IMR-90 (cell line): ENCODE measurements around the gene FLNA. TPM values are rescaled to one million over a fixed set of nuclear protein-coding genes. Genes with fewer than 3 reads are reported as not detected.
"Not testable (repeated sequence)": the region's sequence is repeated elsewhere in the genome, so short reads cannot be mapped to it uniquely, and the experiment has no call there.

ENCODE experiments used
- ATAC-seq: fragments of 200-7000 bp; cut with Tn5 transposase; 2 replicates; pipeline ENCODE4 v1.9.1; 2020; ENCODE audit warnings: low read depth, mild to moderate bottlenecking, moderate library complexity
- BruUV-seq: library from RNA; stranded (reverse); fragments of 400-500 nt; replicated peaks from 2 replicates; lab custom pipeline; 2021; lab: Mats Ljungman, UMichigan
- CTCF ChIA-PET: fragments of 300-600 bp; formaldehyde crosslinking; extraction: SDS; loops from one replicate; lab custom pipeline; 2021; ENCODE audit warnings: antibody characterized with exemption; lab: Yijun Ruan, JAX
- POLR2A ChIA-PET: fragments of 300-600 bp; sonication (Branson Sonifier 250); formaldehyde crosslinking; loops from one replicate; lab custom pipeline; 2022; ENCODE audit warnings: antibody characterized with exemption; ENCODE audit not compliant: unreplicated experiment; lab: Charles Lee
- DNase-seq: peaks from one replicate; pipeline ENCODE4 v3.0.0; 2013
- H2AFZ ChIP-seq: replicated peaks from 2 replicates; pipeline ENCODE3; 2013; ENCODE audit warnings: low read length, mild to moderate bottlenecking; ENCODE audit not compliant: poor library complexity
- H2AK5ac ChIP-seq: 2 replicates; pipeline ENCODE4 v1.6.1; 2013; ENCODE audit warnings: low read depth, low read length, inconsistent platforms
- H2AK9ac ChIP-seq: replicated peaks from 2 replicates; pipeline ENCODE3; 2013; ENCODE audit warnings: mild to moderate bottlenecking, low read depth, low read length, moderate library complexity; ENCODE audit not compliant: poor library complexity
- H2BK120ac ChIP-seq: 2 replicates; pipeline ENCODE4 v1.6.1; 2013; ENCODE audit warnings: low read depth, low read length, inconsistent platforms
- H2BK15ac ChIP-seq: 3 replicates; pipeline ENCODE4 v1.6.1; 2013; ENCODE audit warnings: low read depth, low read length, inconsistent platforms
- H2BK20ac ChIP-seq: 2 replicates; pipeline ENCODE4 v1.6.1; 2013; ENCODE audit warnings: low read depth, mild to moderate bottlenecking, inconsistent platforms, low read length, moderate library complexity
- H2BK5ac ChIP-seq: 2 replicates; pipeline ENCODE4 v1.6.1; 2013; ENCODE audit warnings: mild to moderate bottlenecking, low read depth, low read length, inconsistent platforms; ENCODE audit not compliant: poor library complexity, severe bottlenecking
- H3K14ac ChIP-seq: replicated peaks from 2 replicates; pipeline ENCODE4 v1.6.1; 2013; ENCODE audit warnings: low read depth, low read length, inconsistent platforms
- H3K18ac ChIP-seq: 2 replicates; pipeline ENCODE4 v1.6.1; 2013; ENCODE audit warnings: low read depth, low read length, control low read depth
- H3K23ac ChIP-seq: 2 replicates; pipeline ENCODE4 v1.6.1; 2013; ENCODE audit warnings: low read depth, low read length, inconsistent platforms
- H3K27ac ChIP-seq: 2 replicates; pipeline ENCODE4 v1.5.1; 2013; ENCODE audit warnings: mild to moderate bottlenecking, control low read depth, low read length; ENCODE audit not compliant: insufficient read depth
- H3K27me3 ChIP-seq: 2 replicates; pipeline ENCODE4 v1.6.1; 2013; ENCODE audit warnings: low read length; ENCODE audit not compliant: control insufficient read depth, insufficient read depth
- H3K36me3 ChIP-seq: 2 replicates; pipeline ENCODE4 v1.6.1; 2013; ENCODE audit warnings: low read length, mixed read lengths; ENCODE audit not compliant: control insufficient read depth, insufficient read depth
- H3K4ac ChIP-seq: 2 replicates; pipeline ENCODE4 v1.6.1; 2013; ENCODE audit warnings: low read depth, low read length, inconsistent platforms
- H3K4me1 ChIP-seq: 2 replicates; pipeline ENCODE4 v1.6.1; 2013; ENCODE audit warnings: low read length, mixed read lengths; ENCODE audit not compliant: control insufficient read depth, insufficient read depth
- H3K4me2 ChIP-seq: 2 replicates; pipeline ENCODE4 v1.6.1; 2013; ENCODE audit warnings: low read depth, mild to moderate bottlenecking, control low read depth, low read length, moderate library complexity
- H3K4me3 ChIP-seq: 2 replicates; pipeline ENCODE4 v1.5.1; 2013; ENCODE audit warnings: low read depth, mild to moderate bottlenecking, control low read depth, low read length, moderate library complexity; ENCODE audit not compliant: insufficient read depth
- H3K56ac ChIP-seq: 2 replicates; pipeline ENCODE4 v1.6.1; 2013; ENCODE audit warnings: low read length, inconsistent platforms; ENCODE audit not compliant: insufficient read depth; ENCODE audit errors: extremely low read depth
- H3K79me1 ChIP-seq, 2 experiments: 2 replicates each; pipeline ENCODE4 v1.6.1; 2013; ENCODE audit warnings: low read length in 2 of 2, inconsistent platforms in 1 of 2, low read depth in 1 of 2
- H3K9ac ChIP-seq: 2 replicates; pipeline ENCODE4 v1.6.1; 2013; ENCODE audit warnings: low read depth, low read length, control low read depth
- H3K9me1 ChIP-seq: 2 replicates; pipeline ENCODE4 v1.6.1; 2013; ENCODE audit warnings: low read length, inconsistent platforms; ENCODE audit not compliant: insufficient read depth
- H3K9me3 ChIP-seq: 2 replicates; pipeline ENCODE4 v1.6.1; 2013; ENCODE audit warnings: low read length; ENCODE audit not compliant: control insufficient read depth, insufficient read depth
- H4K20me1 ChIP-seq: 2 replicates; pipeline ENCODE4 v1.6.1; 2013; ENCODE audit warnings: low read length, inconsistent platforms; ENCODE audit not compliant: insufficient read depth
- H4K5ac ChIP-seq: 2 replicates; pipeline ENCODE4 v1.6.1; 2013; ENCODE audit warnings: mild to moderate bottlenecking, low read depth, low read length, control low read depth
- H4K8ac ChIP-seq, 2 experiments: 2 replicates each; pipeline ENCODE4 v1.6.1; 2013; ENCODE audit warnings: low read depth in 2 of 2, low read length in 2 of 2, control low read depth in 1 of 2, inconsistent platforms in 1 of 2
- H4K91ac ChIP-seq: 2 replicates; pipeline ENCODE4 v1.6.1; 2013; ENCODE audit warnings: low read depth, low read length, inconsistent platforms; ENCODE audit not compliant: insufficient read depth
- WGBS, 2 experiments: methylation state at CpG; one replicate each; pipeline versions ENCODE4 v1.1.5 to v1.1.7; 2013; ENCODE audit warnings: missing lambda C conversion rate in 2 of 2; ENCODE audit not compliant: insufficient read length in 1 of 2; ENCODE audit errors: extremely low coverage in 2 of 2; 5-methylcytosine and 5-hydroxymethylcytosine counted together
- dilution Hi-C: fragments of 300-500 bp; cut with HindIII; formaldehyde crosslinking; loops from one replicate; pipeline ENCODE4 v1.14.3; 2018; ENCODE audit warnings: low sequenced_read_pairs; ENCODE audit not compliant: unreplicated experiment
- in situ Hi-C: fragments of 300-500 bp; cut with MboI; formaldehyde crosslinking; loops from 3 replicates; pipeline ENCODE4 v1.14.3; 2019; ENCODE audit warnings: low sequenced_read_pairs, inconsistent platforms, mixed read lengths
- intact Hi-C: fragments of 100-400 bp; cut with micrococcal nuclease; formaldehyde crosslinking; loops from 2 replicates; pipeline ENCODE4 v1.10.0; 2022
- polyA plus RNA-seq, 3 experiments: library from polyadenylated mRNA; depleted of rRNA; stranded (reverse); fragments of >200 nt; gene quantifications; 2 replicates each; pipeline ENCODE4 v1.2.3, GENCODE V29; 2012; ENCODE audit warnings: low replicate concordance in 1 of 3
- total RNA-seq: library from RNA; depleted of rRNA; stranded (reverse); fragments of >200 nt; gene quantifications from 2 replicates; pipeline ENCODE4 v1.2.3, GENCODE V29; 2012

The FLNA gene
- total and polyA plus RNA-seq, 2 of the 4 experiments (the other 2 are of a cell fraction) = 1,356 to 1,357 TPM

- H2AK5ac ChIP-seq, H3K36me3 ChIP-seq, dilution Hi-C loops, H3K9me1 ChIP-seq, H2BK15ac ChIP-seq, H3K27me3 ChIP-seq, H3K14ac ChIP-seq, H3K9ac ChIP-seq, H4K5ac ChIP-seq, ATAC-seq, H2BK5ac ChIP-seq, CTCF ChIA-PET, H3K4ac ChIP-seq, DNase-seq, H2AFZ ChIP-seq, H3K23ac ChIP-seq, H3K4me1 ChIP-seq, POLR2A ChIA-PET, H3K9me3 ChIP-seq, H2BK120ac ChIP-seq, H3K18ac ChIP-seq, intact Hi-C loops, in situ Hi-C loops, H3K4me3 ChIP-seq, H4K8ac ChIP-seq, H3K79me1 ChIP-seq, H4K91ac ChIP-seq, H2BK20ac ChIP-seq, H4K20me1 ChIP-seq, H3K4me2 ChIP-seq, H3K56ac ChIP-seq, BruUV-seq, H2AK9ac ChIP-seq, H3K27ac ChIP-seq: not testable (repeated sequence)
- no CpG with 5 or more reads among the region's 20 CpGs for WGBS, 2 experiments
Measured at GRCh38 chrX:154388094-154388493, 13.7 kb upstream of the FLNA start.
